HL-60 (cell line): ENCODE results near the gene TMEM163.

Source experiments
- DNase-seq, 2 experiments: peaks; one replicate each; pipeline ENCODE4 v3.0.0-alpha.2; 2010 to 2020; ENCODE audit warnings: low read depth in 1 of 2, low spot score in 1 of 2
- H3K27ac ChIP-seq: fragments of 250-450 bp; sonication (Bioruptor Pico); replicated peaks from 2 replicates; pipeline ENCODE4 v1.5.1; 2020; ENCODE audit warnings: mild to moderate bottlenecking, moderate library complexity
- H3K27me3 ChIP-seq: fragments of 250-450 bp; sonication (Bioruptor Pico); 2 replicates; pipeline ENCODE4 v1.5.1; 2021; ENCODE audit warnings: mild to moderate bottlenecking, moderate library complexity; ENCODE audit not compliant: insufficient read depth, poor library complexity, severe bottlenecking
- H3K4me3 ChIP-seq: replicated peaks from 2 replicates; pipeline ENCODE4 v1.5.1; 2011; ENCODE audit warnings: mild to moderate bottlenecking, control low read depth, low read length; ENCODE audit not compliant: insufficient read depth
- CTCF ChIP-seq: IDR thresholded peaks from one replicate; pipeline ENCODE4 v1.5.1; 2011; ENCODE audit warnings: low read length, control low read depth, inconsistent platforms; ENCODE audit not compliant: insufficient read depth
- GABPA ChIP-seq: IDR thresholded peaks from 2 replicates; pipeline ENCODE4 v1.6.1; 2012; ENCODE audit warnings: low read depth
- POLR2AphosphoS5 ChIP-seq: IDR thresholded peaks from 2 replicates; pipeline ENCODE4 v1.6.1; 2012; ENCODE audit warnings: low read depth
- REST ChIP-seq: IDR thresholded peaks from 2 replicates; pipeline ENCODE4 v1.6.1; 2012; ENCODE audit warnings: low read depth; ENCODE audit not compliant: insufficient replicate concordance
- SPI1 ChIP-seq: IDR thresholded peaks from 2 replicates; pipeline ENCODE4 v1.6.1; 2012; ENCODE audit warnings: low read depth, mild to moderate bottlenecking, borderline replicate concordance

Gene TMEM163

GRCh38 chr2:134462275-134462674, 256.5 kb downstream of the TMEM163 start:
- TF ChIP-seq POLR2AphosphoS5 = no peak
- no peak overlapping the region for H3K4me3 ChIP-seq

GRCh38 chr2:134461511-134461910, 257.3 kb downstream of the TMEM163 start:
- DNase-seq = peak in 1 of 2 experiments; percentile 14
- H3K27me3 ChIP-seq = no peaks in the 10 kb centered on the region
- no peak overlapping the region for H3K4me3 ChIP-seq
- H3K27ac ChIP-seq = no peak overlapping the region
- no peak for TF ChIP-seq POLR2AphosphoS5
- no peak for TF ChIP-seq REST
- no peak for TF ChIP-seq CTCF
- TF ChIP-seq SPI1 = no peak
- no peak for TF ChIP-seq GABPA

More at GRCh38 chr2:134462275-134462674, 256.5 kb downstream of the TMEM163 start:
- DNase-seq = no peak
- no peak overlapping the region for H3K27ac ChIP-seq
- H3K27me3 ChIP-seq = no peaks in the 10 kb centered on the region

DNA sequence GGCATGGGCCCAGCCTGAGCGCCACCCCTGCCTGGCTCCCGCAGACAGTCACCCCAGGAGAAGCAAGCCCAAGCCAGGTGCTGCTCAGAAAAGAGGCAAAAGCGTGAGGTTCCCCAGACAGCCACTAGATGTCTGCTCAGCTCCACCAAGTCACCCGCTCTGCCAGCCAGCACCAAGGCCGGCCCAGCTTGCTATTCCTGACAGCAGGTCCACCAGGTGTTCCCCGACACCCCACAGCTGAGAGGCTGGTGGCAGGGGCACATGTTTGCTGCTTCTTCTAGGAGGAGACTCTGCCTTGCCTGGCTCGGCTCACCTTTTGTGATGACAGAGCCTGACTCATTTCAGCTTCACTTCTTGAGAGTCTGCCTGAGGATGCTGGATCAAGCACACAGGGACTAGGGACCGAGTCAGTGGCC, 258.2 kb downstream of the TMEM163 start:
- H3K4me3 ChIP-seq = no peak overlapping the region
- TF ChIP-seq CTCF (peak; percentile 75), GABPA (no peak), POLR2AphosphoS5 (no peak)
- H3K27ac ChIP-seq = no peak overlapping the region
- H3K27me3 ChIP-seq = no peaks in the 10 kb centered on the region
- DNase-seq = peak; percentile 6 to 54

DNA sequence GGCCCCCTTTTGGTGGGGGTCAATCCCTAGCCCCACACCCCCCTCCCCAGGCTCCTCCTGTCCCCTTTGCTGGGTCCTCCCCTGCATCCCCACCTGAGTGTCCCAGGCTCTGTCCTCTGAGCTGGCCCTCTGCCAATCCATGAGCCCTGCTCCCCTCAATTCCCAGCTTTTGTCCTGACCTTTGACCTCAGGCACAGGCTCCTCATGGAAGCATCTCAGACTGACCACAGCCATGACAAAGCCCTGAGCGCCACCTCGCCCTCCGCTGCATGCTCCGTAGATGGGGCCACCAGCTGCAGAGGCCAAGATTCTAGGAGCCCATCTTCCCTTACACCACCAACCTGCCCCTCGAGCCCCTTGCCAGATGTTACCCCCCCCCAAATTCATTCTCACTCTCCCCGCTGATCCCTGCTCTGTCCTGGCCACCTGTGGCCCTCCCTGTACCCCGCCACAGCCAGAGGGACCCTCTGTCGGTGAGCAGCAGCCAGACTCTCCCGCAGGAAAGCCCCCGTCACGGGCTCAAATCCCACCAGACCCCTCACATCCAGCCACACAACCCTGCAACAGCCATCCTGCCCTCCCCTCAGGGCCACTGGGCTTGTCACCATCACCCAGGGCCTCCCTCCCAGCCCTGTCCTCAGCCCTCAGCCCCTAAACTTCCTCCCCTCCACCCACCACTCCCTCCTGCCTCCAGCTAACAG, 258.9 kb downstream of the TMEM163 start:
- Histone ChIP-seq H3K4me3 (no peak overlapping the region), H3K27me3 (no peaks in the 10 kb centered on the region), H3K27ac (no peak overlapping the region)
- TF ChIP-seq REST (no peak), CTCF (no peak)
- no peak for DNase-seq
